ENCODE data around the gene SLC2A4RG. TPM values are rescaled to one million over a fixed set of nuclear protein-coding genes. Genes with fewer than 3 reads are reported as not detected.

The SLC2A4RG gene
- total RNA-seq, 1 experiment from 2014 or later, result 121 TPM

- no TSS peak for BruUV-seq (replicated peaks)
- H4K20me1 ChIP-seq (ENCODE audit: insufficient read depth), result no peaks in the 10 kb centered on the region
- peak within 1 kb of the TSS; percentile 56 for H3K9ac ChIP-seq (ENCODE audit: low read length)
- no peaks in the 10 kb centered on the region for H3K9me2 ChIP-seq (ENCODE audit: insufficient read depth)
- peaks cover 0 to 9% of the 10 kb centered on the region in 2 experiments; a peak in 2 of 4 replicates for H3K36me3 ChIP-seq (ENCODE audit: control insufficient read depth in 1 of 2, insufficient read depth in 2 of 2, low read length in 2 of 2)
- peak; percentile 89 for TF ChIP-seq MAX (IDR thresholded peaks at IDR 0.05)
- no peak for TF ChIP-seq EZH2phosphoT487 (IDR thresholded peaks at IDR 0.05; ENCODE audit: borderline replicate concordance)
- no peak for TF ChIP-seq RAD21 (IDR thresholded peaks at IDR 0.05; ENCODE audit: low read depth)
- no peak for TF ChIP-seq REST (IDR thresholded peaks at IDR 0.05; ENCODE audit: low read depth)
- TF ChIP-seq FOSL1 (IDR thresholded peaks at IDR 0.05; ENCODE audit: low read depth), result no peak
- TF ChIP-seq, protein P1, sequence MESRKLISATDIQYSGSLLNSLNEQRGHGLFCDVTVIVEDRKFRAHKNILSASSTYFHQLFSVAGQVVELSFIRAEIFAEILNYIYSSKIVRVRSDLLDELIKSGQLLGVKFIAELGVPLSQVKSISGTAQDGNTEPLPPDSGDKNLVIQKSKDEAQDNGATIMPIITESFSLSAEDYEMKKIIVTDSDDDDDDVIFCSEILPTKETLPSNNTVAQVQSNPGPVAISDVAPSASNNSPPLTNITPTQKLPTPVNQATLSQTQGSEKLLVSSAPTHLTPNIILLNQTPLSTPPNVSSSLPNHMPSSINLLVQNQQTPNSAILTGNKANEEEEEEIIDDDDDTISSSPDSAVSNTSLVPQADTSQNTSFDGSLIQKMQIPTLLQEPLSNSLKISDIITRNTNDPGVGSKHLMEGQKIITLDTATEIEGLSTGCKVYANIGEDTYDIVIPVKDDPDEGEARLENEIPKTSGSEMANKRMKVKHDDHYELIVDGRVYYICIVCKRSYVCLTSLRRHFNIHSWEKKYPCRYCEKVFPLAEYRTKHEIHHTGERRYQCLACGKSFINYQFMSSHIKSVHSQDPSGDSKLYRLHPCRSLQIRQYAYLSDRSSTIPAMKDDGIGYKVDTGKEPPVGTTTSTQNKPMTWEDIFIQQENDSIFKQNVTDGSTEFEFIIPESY (IDR thresholded peaks at IDR 0.05; ENCODE audit: extremely low read depth, insufficient replicate concordance, low read length), result no peak
- no peak for TF ChIP-seq TCF7L2 (IDR thresholded peaks at IDR 0.05; ENCODE audit: borderline replicate concordance, extremely low read depth, insufficient read depth, insufficient read length)
- no peak for TF ChIP-seq POLR2A (IDR thresholded peaks at IDR 0.05; ENCODE audit: borderline replicate concordance, extremely low read depth, insufficient read depth, insufficient read length)
- no peak for TF ChIP-seq CEBPB (IDR thresholded peaks at IDR 0.05; ENCODE audit: low read depth)
- TF ChIP-seq JUND (IDR thresholded peaks at IDR 0.05), result no peak
- no peak for TF ChIP-seq ZNF274 (IDR thresholded peaks at IDR 0.05; ENCODE audit: low read depth, low read length)
- TF ChIP-seq SIN3A (IDR thresholded peaks at IDR 0.05; ENCODE audit: low read depth), result 0 out of 2 replicates have a peak, but pooled peaks have one; percentile 27
- H3K4me1 ChIP-seq (ENCODE audit: control insufficient read depth in 1 of 2, insufficient read depth in 2 of 2, low read length in 2 of 2), result peaks cover 13 to 40% of the 10 kb centered on the region in 2 experiments; a peak in 3 of 4 replicates
- ChIA-PET POLR2A (interaction anchor here (1.0 kb wide), 1 partner anchor 30 kb away, joined by 4 read pairs; no protein-coding TSS in a partner anchor), CTCF (interaction anchor here (0.6 to 1.6 kb wide), 2 partner anchors 13 to 198 kb away, joined by 3 read pairs; no protein-coding TSS in a partner anchor), RAD21 (ENCODE audit: low non-redundant PET in 1 of 2, low total read pairs in 2 of 2, uncharacterized antibody in 2 of 2, unreplicated experiment in 2 of 2) (interaction anchor here (0.6 to 0.7 kb wide), 3 partner anchors 160 to 220 kb away, joined by 3 read pairs; partner anchors contain the start of gene UCKL1 (in 1 of the 2))
- peak within 1 kb of the TSS; percentile 66 for H3K4me2 ChIP-seq (ENCODE audit: low read length)
- peak within 1 kb of the TSS; percentile 42 to 52 for H3K4me3 ChIP-seq (replicated peaks in 1 of 2; ENCODE audit: low read depth in 1 of 2, low read length in 2 of 2)
- ATAC-seq (peak; percentile 6; the same call in 1 of the 2 replicates), DNase-seq (ENCODE audit: low read depth, low spot score) (no peak)
- H3K79me2 ChIP-seq (ENCODE audit: insufficient read depth, low read length), result peaks cover 32% of the 10 kb centered on the region; the same call in 1 of the 2 replicates
- peak within 1 kb of the TSS; percentile 84 for H3K27ac ChIP-seq (ENCODE audit: low read depth, low read length)
- intact Hi-C loops (cut with micrococcal nuclease), result loop anchor here (10.0 kb wide), 1 partner anchor 129 kb away; the partner anchor contains the start of genes ABHD16B and TPD52L2
- H3K9me3 ChIP-seq (ENCODE audit: control insufficient read depth in 1 of 2, insufficient read depth in 1 of 2, low read depth in 1 of 2, low read length in 2 of 2), result no peaks in the 10 kb centered on the region
- no peak within 1 kb of the TSS for H2AFZ ChIP-seq (ENCODE audit: low read depth, low read length, poor library complexity, severe bottlenecking)
- H3K27me3 ChIP-seq (ENCODE audit: insufficient read depth, low read length), result no peaks in the 10 kb centered on the region
These were observed 3.5 kb upstream of the SLC2A4RG start, which contains the start of gene LIME1 for GRCh38 chr20:63735859-63736718. Gene LIME1, plus strand, starts transcription at chr20:63736664. Its CDS starts 886 bp downstream, at chr20:63737550.

All from HCT116 (cell line).